ENCODE results near the gene PGAP3.

The PGAP3 gene

GRCh38 chr17:39695089-39695474 lies 7.2 kb upstream of the PGAP3 start:
- DNase-seq = no peak
- TF ChIP-seq POLR2A (IDR thresholded peaks at IDR 0.05; ENCODE audit: low read length) = no peak
- TF ChIP-seq GATA1 (IDR thresholded peaks at IDR 0.05; ENCODE audit: low read depth, low read length) = no peak

GRCh38 chr17:39694593-39694992 lies 6.7 kb upstream of the PGAP3 start:
- TF ChIP-seq POLR2A (IDR thresholded peaks at IDR 0.05; ENCODE audit: low read length) (no peak), GATA1 (IDR thresholded peaks at IDR 0.05; ENCODE audit: low read depth, low read length) (no peak)

GRCh38 chr17:39688945-39689344 lies 1.1 kb upstream of the PGAP3 start:
- TF ChIP-seq POLR2A (IDR thresholded peaks at IDR 0.05; ENCODE audit: low read length) (no peak), GATA1 (IDR thresholded peaks at IDR 0.05; ENCODE audit: low read depth, low read length) (no peak)
- DNase-seq = no peak

More at GRCh38 chr17:39694593-39694992, 6.7 kb upstream of the PGAP3 start:
- no peak for DNase-seq

- no peak for TF ChIP-seq GATA1 (IDR thresholded peaks at IDR 0.05; ENCODE audit: low read depth, low read length)
- TF ChIP-seq POLR2A (IDR thresholded peaks at IDR 0.05; ENCODE audit: low read length) = no peak
- peak; percentile 42 to 52 for DNase-seq
Observed at GRCh38 chr17:39688475-39688835, 598 bp upstream of the PGAP3 start.

GRCh38 chr17:39687101-39687545 lies 734 bp downstream of the PGAP3 start:
- TF ChIP-seq POLR2A (IDR thresholded peaks at IDR 0.05; ENCODE audit: low read length) (no peak), GATA1 (IDR thresholded peaks at IDR 0.05; ENCODE audit: low read depth, low read length) (no peak)
- peak in 1 of 2 experiments; percentile 35 for DNase-seq

GRCh38 chr17:39684369-39685192 lies 3.3 kb downstream of the PGAP3 start:
- TF ChIP-seq POLR2A (IDR thresholded peaks at IDR 0.05; ENCODE audit: low read length) (no peak), GATA1 (IDR thresholded peaks at IDR 0.05; ENCODE audit: low read depth, low read length) (no peak)

GRCh38 chr17:39683295-39683939 lies 4.4 kb downstream of the PGAP3 start:
- DNase-seq = peak; percentile 87 to 92
- TF ChIP-seq POLR2A (IDR thresholded peaks at IDR 0.05; ENCODE audit: low read length) (no peak), GATA1 (IDR thresholded peaks at IDR 0.05; ENCODE audit: low read depth, low read length) (peak; percentile 64)

More at GRCh38 chr17:39684369-39685192, 3.3 kb downstream of the PGAP3 start:
- DNase-seq = peak in 1 of 2 experiments; percentile 17

- TF ChIP-seq GATA1 (IDR thresholded peaks at IDR 0.05; ENCODE audit: low read depth, low read length) = no peak
- TF ChIP-seq POLR2A (IDR thresholded peaks at IDR 0.05; ENCODE audit: low read length) = peak; percentile 65
- DNase-seq = peak; percentile 31 to 41
Observed at GRCh38 chr17:39679521-39680192, 8.2 kb downstream of the PGAP3 start.

GRCh38 chr17:39678340-39679116 lies 9.3 kb downstream of the PGAP3 start:
- TF ChIP-seq GATA1 (IDR thresholded peaks at IDR 0.05; ENCODE audit: low read depth, low read length) = no peak
- peak; percentile 40 for TF ChIP-seq POLR2A (IDR thresholded peaks at IDR 0.05; ENCODE audit: low read length)
- DNase-seq = peak in 1 of 2 experiments; percentile 49

- TF ChIP-seq GATA1 (IDR thresholded peaks at IDR 0.05; ENCODE audit: low read depth, low read length) (no peak), POLR2A (IDR thresholded peaks at IDR 0.05; ENCODE audit: low read length) (no peak)
- no peak for DNase-seq
Observed at GRCh38 chr17:39677542-39678339, 10.1 kb downstream of the PGAP3 start.

GRCh38 chr17:39677072-39677471 lies 10.8 kb downstream of the PGAP3 start:
- DNase-seq = no peak
- TF ChIP-seq POLR2A (IDR thresholded peaks at IDR 0.05; ENCODE audit: low read length) (no peak), GATA1 (IDR thresholded peaks at IDR 0.05; ENCODE audit: low read depth, low read length) (no peak)

- peak; percentile 54 to 62 for DNase-seq
- TF ChIP-seq GATA1 (IDR thresholded peaks at IDR 0.05; ENCODE audit: low read depth, low read length) (no peak), POLR2A (IDR thresholded peaks at IDR 0.05; ENCODE audit: low read length) (no peak)
Observed at GRCh38 chr17:39676198-39676819, 11.5 kb downstream of the PGAP3 start.
